GM12872 (cell line): ENCODE data around the gene CCM2L.

Experiments
- TF ChIP-seq, protein P1 (sequence below): IDR thresholded peaks from 3 replicates; pipeline ENCODE4 v1.5.1; 2011; ENCODE audit warnings: low read depth, mild to moderate bottlenecking, low read length, moderate library complexity; ENCODE audit not compliant: insufficient read depth

The CCM2L gene

DNA sequence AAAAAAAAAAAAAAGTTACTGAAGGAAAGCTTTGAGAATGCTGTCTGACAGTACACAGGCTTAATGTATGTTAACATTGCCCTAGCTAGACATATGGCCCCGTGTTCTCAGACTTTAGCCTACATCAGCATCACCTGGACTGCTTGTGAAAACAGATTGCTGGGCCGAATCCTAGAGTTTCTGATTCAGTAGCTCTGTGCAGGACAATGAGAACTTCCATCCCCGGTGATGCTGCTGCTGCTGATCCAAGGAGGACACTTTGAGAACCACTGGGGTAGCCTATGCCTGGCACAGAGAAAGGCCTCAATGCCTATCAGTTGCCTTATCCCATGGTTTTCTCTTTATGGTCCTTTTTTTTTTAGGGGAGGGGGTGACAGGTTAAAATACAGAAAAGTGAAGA lies 43.4 kb downstream of the CCM2L start:
- TF ChIP-seq, protein P1, sequence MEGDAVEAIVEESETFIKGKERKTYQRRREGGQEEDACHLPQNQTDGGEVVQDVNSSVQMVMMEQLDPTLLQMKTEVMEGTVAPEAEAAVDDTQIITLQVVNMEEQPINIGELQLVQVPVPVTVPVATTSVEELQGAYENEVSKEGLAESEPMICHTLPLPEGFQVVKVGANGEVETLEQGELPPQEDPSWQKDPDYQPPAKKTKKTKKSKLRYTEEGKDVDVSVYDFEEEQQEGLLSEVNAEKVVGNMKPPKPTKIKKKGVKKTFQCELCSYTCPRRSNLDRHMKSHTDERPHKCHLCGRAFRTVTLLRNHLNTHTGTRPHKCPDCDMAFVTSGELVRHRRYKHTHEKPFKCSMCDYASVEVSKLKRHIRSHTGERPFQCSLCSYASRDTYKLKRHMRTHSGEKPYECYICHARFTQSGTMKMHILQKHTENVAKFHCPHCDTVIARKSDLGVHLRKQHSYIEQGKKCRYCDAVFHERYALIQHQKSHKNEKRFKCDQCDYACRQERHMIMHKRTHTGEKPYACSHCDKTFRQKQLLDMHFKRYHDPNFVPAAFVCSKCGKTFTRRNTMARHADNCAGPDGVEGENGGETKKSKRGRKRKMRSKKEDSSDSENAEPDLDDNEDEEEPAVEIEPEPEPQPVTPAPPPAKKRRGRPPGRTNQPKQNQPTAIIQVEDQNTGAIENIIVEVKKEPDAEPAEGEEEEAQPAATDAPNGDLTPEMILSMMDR, result no peak

DNA sequence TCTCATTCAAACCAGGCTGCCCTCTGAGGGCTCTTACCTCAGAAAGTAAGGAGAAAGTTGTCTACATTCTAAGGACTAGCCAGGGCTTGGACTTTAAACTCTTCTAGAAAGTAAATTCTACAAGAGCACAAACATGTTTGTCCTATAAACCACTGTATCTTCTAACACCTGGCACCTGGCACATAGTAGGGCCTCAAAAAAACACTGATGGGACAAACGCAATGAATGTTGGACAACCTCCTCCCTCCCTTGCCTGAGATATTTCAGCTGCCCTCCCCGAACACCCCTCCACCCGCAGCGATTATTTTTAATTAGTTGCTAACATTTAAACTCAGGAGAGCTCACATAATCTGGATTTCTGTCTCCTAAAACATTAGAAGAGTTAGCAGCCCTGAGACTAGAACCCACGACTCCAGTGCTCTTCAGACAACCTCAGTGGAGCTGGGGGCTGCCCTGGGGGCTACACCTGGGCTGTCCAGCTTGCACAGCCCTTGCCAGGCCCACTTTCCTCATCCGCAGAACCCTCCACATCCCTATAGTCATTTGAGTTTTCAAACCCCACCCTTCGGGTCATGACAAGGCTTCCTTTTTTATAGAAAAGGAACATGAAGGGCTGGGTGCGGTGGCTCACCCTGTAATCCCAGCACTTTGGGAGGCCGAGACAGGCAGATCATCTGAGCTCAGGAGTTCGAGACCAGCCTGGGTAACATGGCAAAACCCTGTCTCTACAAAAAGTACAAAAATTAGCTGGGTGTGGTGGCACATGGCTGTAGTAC lies 46.7 kb downstream of the CCM2L start:
- TF ChIP-seq, protein P1, result no peak

DNA sequence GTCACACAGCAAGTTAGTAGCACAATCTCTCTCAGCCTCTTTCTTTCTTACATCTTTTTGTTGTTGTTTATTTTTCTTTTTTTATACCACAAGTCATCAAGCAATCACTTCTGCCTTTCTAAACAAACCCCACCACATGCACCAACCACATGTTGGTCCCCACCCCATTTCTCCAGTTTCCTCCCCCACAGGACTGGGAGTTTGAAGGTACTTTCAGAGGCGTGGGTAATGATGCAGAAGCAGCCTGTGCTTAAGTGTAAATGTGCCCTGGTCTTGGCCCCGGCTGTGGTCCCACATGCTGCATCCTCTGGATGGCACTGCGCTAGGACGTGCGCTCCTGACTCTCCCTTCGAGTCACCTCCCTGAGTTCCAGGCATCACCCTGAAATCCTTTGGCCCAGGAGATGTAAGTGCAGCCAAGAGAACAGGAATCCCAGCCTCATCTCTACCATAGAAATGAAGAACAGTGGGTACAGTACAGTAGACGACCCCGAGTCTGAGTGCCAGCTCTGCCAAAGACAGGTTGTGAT lies 47.5 kb downstream of the CCM2L start:
- TF ChIP-seq, protein P1, result no peak

DNA sequence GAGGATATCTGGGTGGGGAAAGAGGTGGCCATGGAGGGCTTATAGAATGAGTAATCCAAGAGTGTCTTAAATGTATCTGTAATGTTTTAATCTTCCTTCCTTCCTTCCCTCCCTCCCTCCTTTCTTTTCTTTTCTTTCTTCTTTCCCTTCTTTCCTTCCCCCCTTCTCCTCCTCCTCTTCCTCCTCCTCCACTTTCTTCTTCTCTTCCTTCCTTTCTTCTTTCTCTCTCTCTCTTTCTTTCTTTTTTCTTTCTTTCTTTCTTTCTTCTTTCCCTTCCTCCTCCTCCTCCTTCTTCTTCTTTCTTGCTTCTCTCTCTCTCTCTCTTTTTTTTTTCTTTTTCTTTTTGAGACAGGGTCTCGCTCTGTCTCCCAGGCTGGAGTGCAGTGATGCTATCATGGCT lies 49.0 kb downstream of the CCM2L start:
- TF ChIP-seq, protein P1, result no peak

DNA sequence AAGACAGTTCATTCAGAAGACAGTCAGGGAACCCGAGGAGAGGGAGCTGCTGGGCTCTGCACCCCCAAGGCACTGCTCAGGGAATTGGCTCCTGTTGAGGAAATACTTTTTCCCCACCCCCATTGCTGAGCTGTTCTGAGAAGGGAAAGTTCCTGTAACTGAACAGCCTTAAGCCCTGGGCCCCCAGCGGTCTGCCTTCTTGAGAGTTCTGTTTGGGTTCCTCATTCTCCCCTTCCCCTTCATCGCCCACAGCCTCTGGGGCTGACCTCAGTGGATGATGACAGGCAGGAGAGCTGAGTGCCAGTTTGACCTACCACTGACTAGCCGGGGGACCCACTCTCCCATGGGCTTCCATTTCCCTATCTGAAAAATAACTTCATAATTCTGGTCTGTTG lies 52.5 kb downstream of the CCM2L start:
- TF ChIP-seq, protein P1, result no peak

DNA sequence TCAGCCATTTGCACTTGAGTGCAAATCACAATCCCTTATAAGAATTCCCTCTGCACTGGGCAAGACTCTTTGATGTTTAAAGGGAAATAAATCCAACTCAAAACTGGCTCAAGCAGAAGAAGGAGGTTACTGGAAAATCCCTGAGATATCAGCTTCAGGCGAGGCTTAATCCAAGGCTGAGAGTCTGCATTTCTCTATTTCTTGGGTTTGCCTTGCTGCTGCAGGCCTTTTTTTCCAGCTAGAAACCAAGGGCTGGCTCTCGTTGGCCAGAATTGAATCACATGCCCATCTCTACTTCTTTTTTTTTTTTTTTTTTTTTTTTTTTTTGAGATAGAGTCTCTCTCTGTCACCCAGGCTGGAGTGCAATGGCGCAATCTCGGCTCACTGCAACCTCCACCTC lies 53.5 kb downstream of the CCM2L start:
- TF ChIP-seq, protein P1, result no peak

DNA sequence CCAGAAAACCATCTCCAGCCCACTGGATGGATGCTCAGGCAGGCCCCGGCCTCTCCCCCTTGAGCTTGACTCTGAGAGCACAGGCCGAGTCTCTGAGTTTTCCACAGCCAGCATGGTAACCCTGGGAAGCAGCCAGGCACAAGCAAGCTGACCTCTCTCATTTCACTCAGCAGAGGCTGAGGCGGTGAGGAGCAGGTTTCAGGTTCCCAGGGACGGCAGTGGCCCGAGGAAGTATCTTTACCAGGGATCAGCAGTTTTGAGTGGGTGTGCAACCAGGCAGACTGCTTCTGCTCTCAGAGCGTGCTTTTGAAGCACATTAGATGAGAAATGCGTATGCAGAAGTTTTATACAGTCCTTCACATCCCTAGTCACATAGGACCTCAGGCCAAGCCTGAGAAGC lies 54.4 kb downstream of the CCM2L start:
- TF ChIP-seq, protein P1, result no peak
